ENCODE measurements around the gene KRI1. TPM values are rescaled to one million over a fixed set of nuclear protein-coding genes. Genes with fewer than 3 reads are reported as not detected.
"Not testable (repeated sequence)": the region's sequence is repeated elsewhere in the genome, so short reads cannot be mapped to it uniquely, and the experiment has no call there.

The KRI1 gene
- total RNA-seq, 1 donor: 5.4 TPM

DNA sequence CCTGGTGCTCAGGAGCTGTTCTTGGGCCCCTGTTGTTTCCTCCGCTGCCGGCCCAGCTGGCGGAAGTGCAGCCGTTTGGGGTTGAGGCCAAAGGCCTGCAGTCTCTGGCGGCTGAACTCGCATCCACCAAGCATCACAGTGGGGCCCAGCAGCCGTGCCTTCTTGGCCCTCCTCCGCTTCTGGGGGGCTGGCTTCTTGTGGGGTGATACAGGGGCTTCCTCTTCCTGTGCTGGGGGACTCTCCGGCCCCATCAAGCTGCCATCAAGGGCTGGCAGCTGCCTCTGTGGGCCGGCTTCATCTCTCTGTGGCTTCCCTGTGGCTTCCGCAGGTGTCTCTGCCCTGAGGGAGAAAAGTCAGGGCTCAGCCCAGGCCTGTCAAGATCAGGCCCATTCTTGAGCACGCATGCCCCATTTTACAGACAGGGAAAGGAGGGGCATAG is 11.8 kb downstream of the KRI1 start:
- peak; percentile 66 for DNase-seq (ENCODE audit: insufficient read length, low spot score, missing footprints)
- no peaks in the 10 kb centered on the region for H3K79me2 ChIP-seq (ENCODE audit: insufficient read depth, low read length)
- no peak overlapping the region for H3K4me3 ChIP-seq (ENCODE audit: insufficient read depth, low read length)
- no peaks in the 10 kb centered on the region for H3K4me1 ChIP-seq (ENCODE audit: insufficient read depth, low read length)
- no peak overlapping the region for H2AFZ ChIP-seq (ENCODE audit: low read length)
- H3K4me2 ChIP-seq (ENCODE audit: insufficient read depth, low read length): no peak overlapping the region
- H4K20me1 ChIP-seq (ENCODE audit: insufficient read depth, low read length): peaks cover 3% of the 10 kb centered on the region
- TF ChIP-seq, protein P1, sequence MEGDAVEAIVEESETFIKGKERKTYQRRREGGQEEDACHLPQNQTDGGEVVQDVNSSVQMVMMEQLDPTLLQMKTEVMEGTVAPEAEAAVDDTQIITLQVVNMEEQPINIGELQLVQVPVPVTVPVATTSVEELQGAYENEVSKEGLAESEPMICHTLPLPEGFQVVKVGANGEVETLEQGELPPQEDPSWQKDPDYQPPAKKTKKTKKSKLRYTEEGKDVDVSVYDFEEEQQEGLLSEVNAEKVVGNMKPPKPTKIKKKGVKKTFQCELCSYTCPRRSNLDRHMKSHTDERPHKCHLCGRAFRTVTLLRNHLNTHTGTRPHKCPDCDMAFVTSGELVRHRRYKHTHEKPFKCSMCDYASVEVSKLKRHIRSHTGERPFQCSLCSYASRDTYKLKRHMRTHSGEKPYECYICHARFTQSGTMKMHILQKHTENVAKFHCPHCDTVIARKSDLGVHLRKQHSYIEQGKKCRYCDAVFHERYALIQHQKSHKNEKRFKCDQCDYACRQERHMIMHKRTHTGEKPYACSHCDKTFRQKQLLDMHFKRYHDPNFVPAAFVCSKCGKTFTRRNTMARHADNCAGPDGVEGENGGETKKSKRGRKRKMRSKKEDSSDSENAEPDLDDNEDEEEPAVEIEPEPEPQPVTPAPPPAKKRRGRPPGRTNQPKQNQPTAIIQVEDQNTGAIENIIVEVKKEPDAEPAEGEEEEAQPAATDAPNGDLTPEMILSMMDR (IDR thresholded peaks at IDR 0.05; ENCODE audit: extremely low read depth, low read depth, low read length): no peak
- H3K27me3 ChIP-seq (ENCODE audit: insufficient read depth, low read length): no peaks in the 10 kb centered on the region
- H3K27ac ChIP-seq (ENCODE audit: low read depth, low read length): no peak overlapping the region
- peaks cover 45% of the 10 kb centered on the region for H3K36me3 ChIP-seq (ENCODE audit: insufficient read depth, low read length)
- H3K9me3 ChIP-seq (ENCODE audit: low read depth, low read length): no peaks in the 10 kb centered on the region

DNA sequence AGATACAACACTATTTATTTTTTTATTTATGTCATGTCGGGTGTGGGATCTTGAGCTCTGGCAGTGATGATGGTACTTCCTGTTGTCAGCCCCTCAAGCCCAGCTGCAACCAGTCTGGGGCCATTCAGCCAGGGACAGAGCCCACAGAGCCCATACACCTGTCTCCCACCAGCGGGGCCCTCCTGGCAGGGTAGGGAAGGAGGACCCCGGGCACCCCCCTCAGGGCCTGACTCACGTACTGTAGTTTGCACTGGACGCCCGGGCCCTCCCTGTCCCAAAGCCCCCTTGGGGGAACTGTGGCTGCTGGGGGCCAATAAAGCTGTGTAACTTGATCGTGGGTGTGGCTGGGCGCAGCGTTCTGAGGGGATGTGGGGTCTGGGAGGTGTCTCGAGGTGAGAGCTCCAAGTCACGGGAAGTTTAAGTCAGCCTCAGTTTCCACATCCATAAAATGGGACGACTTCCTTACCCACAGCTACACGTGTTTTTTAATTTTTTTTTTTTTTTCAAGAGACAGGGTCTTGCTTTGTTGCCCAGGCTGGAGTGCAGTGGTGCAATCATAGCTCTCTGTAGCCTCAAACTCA is 12.6 kb downstream of the KRI1 start:
- TF ChIP-seq, protein P1 (IDR thresholded peaks at IDR 0.05; ENCODE audit: extremely low read depth, low read depth, low read length): no peak
- peaks cover 45% of the 10 kb centered on the region for H3K36me3 ChIP-seq (ENCODE audit: insufficient read depth, low read length)
- no peaks in the 10 kb centered on the region for H3K27me3 ChIP-seq (ENCODE audit: insufficient read depth, low read length)

DNA sequence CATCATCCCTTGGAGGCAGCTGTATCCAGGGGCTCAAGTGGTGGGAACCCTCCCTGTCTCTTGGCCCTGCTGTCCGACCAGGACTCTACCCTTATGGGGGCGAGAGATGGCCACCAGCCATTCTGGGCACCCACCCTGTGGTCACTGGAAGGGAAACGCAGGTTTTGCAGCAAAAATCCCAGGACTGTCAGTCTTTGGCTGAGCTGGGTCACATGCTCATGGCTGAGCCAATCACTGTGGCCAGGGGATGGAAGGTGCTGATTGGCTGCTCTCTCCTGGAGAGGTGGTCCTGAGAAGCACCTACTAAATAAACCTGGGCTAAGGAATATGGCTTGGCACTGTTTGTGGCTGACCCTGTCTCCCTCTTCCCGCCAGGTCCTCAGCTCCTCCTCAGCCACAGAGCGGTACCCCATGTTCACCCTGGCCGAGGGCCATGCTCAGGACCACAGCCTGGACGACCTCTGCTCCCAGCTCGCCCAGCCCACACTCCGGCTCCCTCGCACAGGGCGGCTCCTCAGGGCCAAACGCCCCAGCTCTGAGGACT is 13.2 kb downstream of the KRI1 start:
- peaks cover 3% of the 10 kb centered on the region for H4K20me1 ChIP-seq (ENCODE audit: insufficient read depth, low read length)
- DNase-seq (ENCODE audit: insufficient read length, low spot score, missing footprints): peak; percentile 96

More for the DNA sequence above, 12.6 kb downstream of the KRI1 start:
- Histone ChIP-seq H3K79me2 (ENCODE audit: insufficient read depth, low read length) (no peaks in the 10 kb centered on the region), H3K4me1 (ENCODE audit: insufficient read depth, low read length) (no peaks in the 10 kb centered on the region), H3K27ac (ENCODE audit: low read depth, low read length) (no peak overlapping the region), H3K9me3 (ENCODE audit: low read depth, low read length) (no peaks in the 10 kb centered on the region), H3K4me3 (ENCODE audit: insufficient read depth, low read length) (no peak overlapping the region), H2AFZ (ENCODE audit: low read length) (no peak overlapping the region), H4K20me1 (ENCODE audit: insufficient read depth, low read length) (peaks cover 3% of the 10 kb centered on the region), H3K4me2 (ENCODE audit: insufficient read depth, low read length) (no peak overlapping the region)
- peak; percentile 77 for DNase-seq (ENCODE audit: insufficient read length, low spot score, missing footprints)

GRCh38 chr19:10551698-10552301 is 14.0 kb downstream of the KRI1 start:
- H3K27me3 ChIP-seq (ENCODE audit: insufficient read depth, low read length): no peaks in the 10 kb centered on the region
- no peak overlapping the region for H3K4me3 ChIP-seq (ENCODE audit: insufficient read depth, low read length)
- peaks cover 38% of the 10 kb centered on the region for H3K36me3 ChIP-seq (ENCODE audit: insufficient read depth, low read length)
- no peak overlapping the region for H3K27ac ChIP-seq (ENCODE audit: low read depth, low read length)
- H3K9me3 ChIP-seq (ENCODE audit: low read depth, low read length): no peaks in the 10 kb centered on the region
- DNase-seq (ENCODE audit: insufficient read length, low spot score, missing footprints): peak; percentile 91
- H4K20me1 ChIP-seq (ENCODE audit: insufficient read depth, low read length): peaks cover 3% of the 10 kb centered on the region
- no peak overlapping the region for H3K4me2 ChIP-seq (ENCODE audit: insufficient read depth, low read length)
- H2AFZ ChIP-seq (ENCODE audit: low read length): no peak overlapping the region
- peaks cover 4% of the 10 kb centered on the region for H3K79me2 ChIP-seq (ENCODE audit: insufficient read depth, low read length)
- TF ChIP-seq, protein P1 (IDR thresholded peaks at IDR 0.05; ENCODE audit: extremely low read depth, low read depth, low read length): peak; percentile 14
- H3K4me1 ChIP-seq (ENCODE audit: insufficient read depth, low read length): no peaks in the 10 kb centered on the region

More for the DNA sequence above, 13.2 kb downstream of the KRI1 start:
- no peak overlapping the region for H3K27ac ChIP-seq (ENCODE audit: low read depth, low read length)
- H3K4me2 ChIP-seq (ENCODE audit: insufficient read depth, low read length): no peak overlapping the region
- H3K36me3 ChIP-seq (ENCODE audit: insufficient read depth, low read length): peaks cover 41% of the 10 kb centered on the region
- no peaks in the 10 kb centered on the region for H3K79me2 ChIP-seq (ENCODE audit: insufficient read depth, low read length)
- no peaks in the 10 kb centered on the region for H3K4me1 ChIP-seq (ENCODE audit: insufficient read depth, low read length)
- H3K9me3 ChIP-seq (ENCODE audit: low read depth, low read length): no peaks in the 10 kb centered on the region
- TF ChIP-seq, protein P1 (IDR thresholded peaks at IDR 0.05; ENCODE audit: extremely low read depth, low read depth, low read length): no peak
- no peak overlapping the region for H2AFZ ChIP-seq (ENCODE audit: low read length)
- no peak overlapping the region for H3K4me3 ChIP-seq (ENCODE audit: insufficient read depth, low read length)
- H3K27me3 ChIP-seq (ENCODE audit: insufficient read depth, low read length): no peaks in the 10 kb centered on the region

DNA sequence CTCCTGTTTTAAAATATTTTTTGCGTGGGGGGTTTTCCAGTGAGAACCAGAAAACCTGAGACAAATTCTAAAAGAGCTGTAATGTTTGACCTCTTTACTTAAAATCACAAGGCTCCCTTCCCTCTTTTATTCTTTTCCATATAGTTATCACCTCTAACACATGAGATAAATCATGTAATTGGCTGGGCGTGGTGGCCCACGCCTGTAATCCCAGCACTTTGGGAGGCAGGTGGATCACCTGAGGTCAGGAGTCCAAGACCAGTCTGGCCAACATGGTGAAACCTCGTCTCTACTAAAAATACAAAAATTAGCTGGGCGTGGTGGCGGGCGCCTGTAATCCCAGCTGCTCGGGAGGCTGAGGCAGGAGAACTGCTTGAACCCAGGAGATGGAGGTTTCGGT is 14.8 kb downstream of the KRI1 start:
- H2AFZ ChIP-seq (ENCODE audit: low read length); H3K79me2 ChIP-seq (ENCODE audit: insufficient read depth, low read length); H3K4me1 ChIP-seq (ENCODE audit: insufficient read depth, low read length); DNase-seq (ENCODE audit: insufficient read length, low spot score, missing footprints); H3K4me3 ChIP-seq (ENCODE audit: insufficient read depth, low read length); H3K9me3 ChIP-seq (ENCODE audit: low read depth, low read length); H4K20me1 ChIP-seq (ENCODE audit: insufficient read depth, low read length); H3K27me3 ChIP-seq (ENCODE audit: insufficient read depth, low read length); H3K4me2 ChIP-seq (ENCODE audit: insufficient read depth, low read length); H3K27ac ChIP-seq (ENCODE audit: low read depth, low read length): not testable (repeated sequence)
- peaks cover 32% of the 10 kb centered on the region for H3K36me3 ChIP-seq (ENCODE audit: insufficient read depth, low read length)

Measured in osteoblast (primary cell).